ENCODE results near the gene FGD3. TPM values are rescaled to one million over a fixed set of nuclear protein-coding genes. Genes with fewer than 3 reads are reported as not detected.

Gene FGD3
- total RNA-seq, 4 donors from 2014 or later, result 0.29 to 4.9 (median 2.9) TPM

GRCh38 chr9:92969516-92970466 lies 22.5 kb downstream of the FGD3 start:
- no peak for DNase-seq
- Histone ChIP-seq H3K4me1 (no peaks in the 10 kb centered on the region), H3K4me3 (no peak overlapping the region), H3K9me3 (no peaks in the 10 kb centered on the region), H3K27ac (no peak overlapping the region), H3K27me3 (no peaks in the 10 kb centered on the region), H3K36me3 (no peaks in the 10 kb centered on the region)
- TF ChIP-seq CTCF (IDR thresholded peaks at IDR 0.05) (no peak), POLR2A (IDR thresholded peaks at IDR 0.05) (no peak)
- intact Hi-C loops (cut with DNase I; ENCODE audit: low total_unique reads), result no loop called here

- H3K27me3 ChIP-seq, result no peaks in the 10 kb centered on the region
- H3K9me3 ChIP-seq, result no peaks in the 10 kb centered on the region
- no peak for TF ChIP-seq CTCF (IDR thresholded peaks at IDR 0.05)
- TF ChIP-seq POLR2A (IDR thresholded peaks at IDR 0.05), result no peak
- no peak for DNase-seq
- no peaks in the 10 kb centered on the region for H3K4me1 ChIP-seq
- H3K36me3 ChIP-seq, result no peaks in the 10 kb centered on the region
- intact Hi-C loops (cut with DNase I; ENCODE audit: low total_unique reads), result no loop called here
- no peak overlapping the region for H3K27ac ChIP-seq
- no peak overlapping the region for H3K4me3 ChIP-seq
Measured at GRCh38 chr9:92970467-92970923, 23.2 kb downstream of the FGD3 start.

GRCh38 chr9:92971121-92971520 lies 23.8 kb downstream of the FGD3 start:
- no peak overlapping the region for H3K4me3 ChIP-seq
- DNase-seq, result no peak
- no peak overlapping the region for H3K27ac ChIP-seq
- intact Hi-C loops (cut with DNase I; ENCODE audit: low total_unique reads), result no loop called here
- H3K4me1 ChIP-seq, result no peaks in the 10 kb centered on the region
- H3K9me3 ChIP-seq, result no peaks in the 10 kb centered on the region
- H3K36me3 ChIP-seq, result no peaks in the 10 kb centered on the region
- TF ChIP-seq CTCF (IDR thresholded peaks at IDR 0.05), result no peak
- no peak for TF ChIP-seq POLR2A (IDR thresholded peaks at IDR 0.05)
- no peaks in the 10 kb centered on the region for H3K27me3 ChIP-seq

- H3K4me3 ChIP-seq, result no peak overlapping the region
- no peaks in the 10 kb centered on the region for H3K9me3 ChIP-seq
- no peaks in the 10 kb centered on the region for H3K27me3 ChIP-seq
- TF ChIP-seq CTCF (IDR thresholded peaks at IDR 0.05) (no peak), POLR2A (IDR thresholded peaks at IDR 0.05) (no peak)
- DNase-seq, result no peak
- intact Hi-C loops (cut with DNase I; ENCODE audit: low total_unique reads), result no loop called here
- H3K4me1 ChIP-seq, result no peaks in the 10 kb centered on the region
- no peak overlapping the region for H3K27ac ChIP-seq
- H3K36me3 ChIP-seq, result no peaks in the 10 kb centered on the region
Measured at GRCh38 chr9:92971776-92972175, 24.5 kb downstream of the FGD3 start.

GRCh38 chr9:92973700-92974099 lies 26.4 kb downstream of the FGD3 start:
- no peaks in the 10 kb centered on the region for H3K27me3 ChIP-seq
- H3K36me3 ChIP-seq, result no peaks in the 10 kb centered on the region
- no peaks in the 10 kb centered on the region for H3K4me1 ChIP-seq
- H3K4me3 ChIP-seq, result no peak overlapping the region
- no peak for DNase-seq
- TF ChIP-seq CTCF (IDR thresholded peaks at IDR 0.05), result no peak
- no peak for TF ChIP-seq POLR2A (IDR thresholded peaks at IDR 0.05)
- no peaks in the 10 kb centered on the region for H3K9me3 ChIP-seq
- intact Hi-C loops (cut with DNase I; ENCODE audit: low total_unique reads), result no loop called here
- no peak overlapping the region for H3K27ac ChIP-seq
